GM23338 (cell line): ENCODE results near the gene MANSC1.

Source experiments
- CTCF ChIP-seq, 2 experiments: fragments of 200-600 bp in 1 of 2; sonication (generic) in 1 of 2; conservative IDR thresholded peaks; 2 replicates each; pipeline versions ENCODE4 v1.5.1 to v1.6.1; 2016 to 2017; ENCODE audit warnings: antibody characterized with exemption in 2 of 2, low read depth in 2 of 2, mild to moderate bottlenecking in 2 of 2, moderate library complexity in 1 of 2
- EZH2 ChIP-seq: fragments of 200-600 bp; sonication (generic); IDR thresholded peaks from one replicate; pipeline ENCODE4 v1.8.0; 2017; ENCODE audit warnings: antibody characterized with exemption, mild to moderate bottlenecking, low read depth; ENCODE audit not compliant: unreplicated experiment
- POLR2AphosphoS5 ChIP-seq: IDR thresholded peaks from 2 replicates; pipeline ENCODE4 v1.6.1; 2016; ENCODE audit warnings: antibody characterized with exemption, low read depth
- REST ChIP-seq: IDR thresholded peaks from one replicate; pipeline ENCODE4 v1.6.1; 2018; ENCODE audit warnings: antibody characterized with exemption; ENCODE audit not compliant: unreplicated experiment
- ZNF114 ChIP-seq: fragments of 250-450 bp; sonication (Bioruptor Pico); IDR thresholded peaks from 2 replicates; pipeline ENCODE4 v1.5.0; 2020; ENCODE audit warnings: mild to moderate bottlenecking, moderate library complexity

- TF ChIP-seq CTCF (conservative IDR thresholded peaks at IDR 0.05; ENCODE audit: low read depth in 2 of 2) (no peak), POLR2AphosphoS5 (no peak), EZH2 (no peak), REST (no peak), ZNF114 (CRISPR knock-in tag) (no peak)
Measured at GRCh38 chr12:12396694-12397093, 46.7 kb upstream of the MANSC1 start.
